Activated CD8-positive, alpha-beta T cell treated with anti-CD3 and anti-CD28 coated beads for 36 hours (primary cell): ENCODE results near the gene EML1. TPM values are rescaled to one million over a fixed set of nuclear protein-coding genes. Genes with fewer than 3 reads are reported as not detected.
A peak's percentile ranks its signal among the peaks of the same experiment; 100 is the strongest.

Experiments
- ATAC-seq: fragments of 200-7000 bp; cut with Tn5 transposase; one replicate; pipeline ENCODE4 v1.10.0; 2021; ENCODE audit warnings: mild to moderate bottlenecking, moderate library complexity
- CTCF ChIA-PET: fragments of 350-600 bp; sonication (Branson Sonifier 250); formaldehyde crosslinking; loops from one replicate; lab custom pipeline; 2021; ENCODE audit warnings: antibody characterized with exemption; lab: Charles Lee
- POLR2A ChIA-PET: fragments of 350-600 bp; sonication (Branson Sonifier 250); formaldehyde crosslinking; loops from one replicate; lab custom pipeline; 2021; ENCODE audit warnings: antibody characterized with exemption; lab: Charles Lee
- DNase-seq: peaks from one replicate; pipeline ENCODE4 v3.0.0-alpha.2; 2020
- H3K27ac Mint-ChIP-seq: one replicate; pipeline ENCODE4 v1.8.0; 2021; ENCODE audit warnings: mild to moderate bottlenecking, mixed read lengths
- H3K27me3 Mint-ChIP-seq: one replicate; pipeline ENCODE4 v1.8.0; 2021; ENCODE audit warnings: mixed read lengths
- H3K36me3 Mint-ChIP-seq: one replicate; pipeline ENCODE4 v1.8.0; 2021; ENCODE audit warnings: low read depth, mixed read lengths
- H3K4me1 Mint-ChIP-seq: one replicate; pipeline ENCODE4 v1.8.0; 2021; ENCODE audit warnings: low read depth, mixed read lengths
- H3K4me3 Mint-ChIP-seq: one replicate; pipeline ENCODE4 v1.8.0; 2021; ENCODE audit warnings: mild to moderate bottlenecking, moderate library complexity, mixed read lengths
- H3K9me3 Mint-ChIP-seq: one replicate; pipeline ENCODE4 v1.8.0; 2021; ENCODE audit warnings: mixed read lengths
- CTCF ChIP-seq: fragments of 200-600 bp; IDR thresholded peaks from one replicate; pipeline ENCODE4 v1.8.0; 2022; ENCODE audit warnings: antibody characterized with exemption, mild to moderate bottlenecking
- intact Hi-C: fragments of 100-400 bp; cut with micrococcal nuclease; formaldehyde crosslinking; loops from one replicate; pipeline ENCODE4 v1.10.0; 2022
- total RNA-seq, 2 experiments: library from RNA; stranded (reverse); gene quantifications; one replicate each; pipeline ENCODE4 v1.2.3, GENCODE V29; 2021

Gene EML1
- total RNA-seq, 2 experiments from 2014 or later, result 0.56 to 0.70 TPM

DNA sequence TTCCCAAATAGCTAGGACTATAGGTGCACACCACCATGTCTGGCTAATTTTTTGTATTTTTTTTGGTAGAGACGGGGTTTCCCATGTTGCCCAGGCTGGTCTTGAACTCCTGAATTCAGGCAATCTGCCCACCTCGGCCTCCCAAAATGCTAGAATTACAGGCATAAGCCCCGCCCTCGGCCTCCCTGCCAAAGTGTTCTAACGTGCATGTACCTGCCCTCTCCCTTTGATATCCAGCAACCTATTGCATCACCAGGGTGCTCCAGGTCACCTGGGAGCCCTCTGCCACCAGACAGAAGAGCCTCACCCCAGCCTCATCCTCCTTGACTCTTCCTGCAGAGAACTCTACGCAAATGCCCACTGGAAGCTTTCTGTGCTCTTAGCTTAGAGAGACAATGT lies 2.2 kb upstream of the EML1 start:
- intact Hi-C loops, result no loop called here
- DNase-seq (no peak), ATAC-seq (no peak)
- H3K4me3 Mint-ChIP-seq, result no peak overlapping the region
- POLR2A ChIA-PET, result no interaction called here
- H3K4me1 Mint-ChIP-seq, result peaks cover 22% of the 10 kb centered on the region
- no peaks in the 10 kb centered on the region for H3K36me3 Mint-ChIP-seq
- peaks cover 29% of the 10 kb centered on the region for H3K27me3 Mint-ChIP-seq
- TF ChIP-seq CTCF, result no peak
- CTCF ChIA-PET, result interaction anchor here (0.6 kb wide), 1 partner anchor 61 kb away, joined by 3 read pairs; no protein-coding TSS in a partner anchor
- no peaks in the 10 kb centered on the region for H3K9me3 Mint-ChIP-seq
- no peak overlapping the region for H3K27ac Mint-ChIP-seq

GRCh38 chr14:99791476-99792209 lies 1.6 kb upstream of the EML1 start:
- ATAC-seq (no peak), DNase-seq (no peak)
- intact Hi-C loops, result no loop called here
- H3K9me3 Mint-ChIP-seq, result no peaks in the 10 kb centered on the region
- H3K4me3 Mint-ChIP-seq, result no peak overlapping the region
- peaks cover 30% of the 10 kb centered on the region for H3K27me3 Mint-ChIP-seq
- no peaks in the 10 kb centered on the region for H3K36me3 Mint-ChIP-seq
- no peak for TF ChIP-seq CTCF
- ChIA-PET CTCF (interaction anchor here (0.6 to 1.1 kb wide), 3 partner anchors 61 to 104 kb away, joined by 3 to 4 read pairs (median 3); no protein-coding TSS in a partner anchor), POLR2A (no interaction called here)
- H3K4me1 Mint-ChIP-seq, result peaks cover 22% of the 10 kb centered on the region
- no peak overlapping the region for H3K27ac Mint-ChIP-seq

DNA sequence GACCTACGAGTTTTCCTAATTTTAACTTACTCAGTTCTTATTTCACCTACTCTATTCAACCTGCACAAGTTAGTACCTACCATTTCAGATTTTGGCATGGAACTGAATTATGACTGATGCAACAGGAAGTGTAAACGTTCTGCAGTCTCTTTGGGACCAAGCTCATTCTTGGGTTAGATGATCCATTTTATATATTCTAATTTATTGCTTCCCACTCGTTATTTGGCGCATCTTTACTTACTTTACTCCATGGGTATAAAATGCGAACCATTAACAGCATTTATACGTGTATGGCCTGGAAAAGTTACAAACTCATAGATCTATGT lies 1.0 kb upstream of the EML1 start:
- Mint-ChIP-seq H3K9me3 (no peaks in the 10 kb centered on the region), H3K4me3 (peak overlapping the region; percentile 64), H3K36me3 (no peaks in the 10 kb centered on the region), H3K27me3 (peaks cover 36% of the 10 kb centered on the region), H3K4me1 (peaks cover 22% of the 10 kb centered on the region), H3K27ac (peak overlapping the region; percentile 60)
- POLR2A ChIA-PET, result no interaction called here
- no peak for DNase-seq
- TF ChIP-seq CTCF, result no peak
- no peak for ATAC-seq
- CTCF ChIA-PET, result interaction anchor here (0.9 to 1.1 kb wide), 2 partner anchors 62 to 104 kb away, joined by 3 to 4 read pairs; no protein-coding TSS in a partner anchor
- intact Hi-C loops, result no loop called here

DNA sequence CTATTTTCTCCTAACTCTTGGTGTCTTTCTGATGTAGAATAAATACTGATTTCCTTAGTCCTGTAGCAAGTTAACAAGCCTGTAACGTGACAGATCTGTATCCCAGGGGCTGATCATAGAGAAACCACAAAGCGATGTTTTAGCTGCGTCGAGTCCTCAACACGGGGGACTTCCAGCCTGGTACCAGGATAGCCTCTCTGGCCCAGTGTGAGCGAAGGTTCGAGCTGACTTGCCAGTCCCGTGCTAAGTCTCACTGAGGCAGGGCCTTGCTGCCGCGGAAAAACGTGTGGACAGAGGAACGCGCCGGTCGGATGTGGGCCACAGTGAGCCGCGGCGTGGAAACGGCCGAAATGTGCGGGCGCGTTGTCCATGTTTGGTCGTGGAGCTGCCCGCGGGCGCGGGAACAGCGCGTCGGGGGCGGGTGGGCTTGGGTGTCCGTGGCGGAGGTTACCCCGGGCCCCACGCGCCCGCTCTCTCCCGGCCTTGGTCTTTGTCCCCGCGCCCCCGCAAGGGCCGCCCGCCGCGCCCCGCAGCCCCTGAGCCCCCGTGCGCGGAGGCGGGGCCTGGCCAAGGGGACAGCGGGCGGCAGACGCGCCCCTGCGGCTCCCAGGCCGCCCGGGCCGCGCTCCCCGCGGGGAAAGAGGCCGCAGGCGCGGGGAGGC lies 531 bp upstream of the EML1 start:
- peak overlapping the region; percentile 60 for H3K27ac Mint-ChIP-seq
- ChIA-PET CTCF (interaction anchor here (0.9 to 1.1 kb wide), 2 partner anchors 62 to 105 kb away, joined by 3 to 4 read pairs; no protein-coding TSS in a partner anchor), POLR2A (no interaction called here)
- no peak for TF ChIP-seq CTCF
- H3K27me3 Mint-ChIP-seq, result peaks cover 38% of the 10 kb centered on the region
- peaks cover 22% of the 10 kb centered on the region for H3K4me1 Mint-ChIP-seq
- ATAC-seq, result no peak
- peak overlapping the region; percentile 64 for H3K4me3 Mint-ChIP-seq
- intact Hi-C loops, result no loop called here
- DNase-seq, result no peak
- H3K36me3 Mint-ChIP-seq, result no peaks in the 10 kb centered on the region
- H3K9me3 Mint-ChIP-seq, result no peaks in the 10 kb centered on the region
